GM12878 (cell line): Measurements from ENCODE around the gene MKX.

Source experiments
- POLR2AphosphoS5 ChIP-seq: IDR thresholded peaks from 2 replicates; pipeline ENCODE4 v1.6.1; 2011; ENCODE audit warnings: mild to moderate bottlenecking, low read length, inconsistent platforms
- TCF12 ChIP-seq: IDR thresholded peaks from 2 replicates; pipeline ENCODE4 v1.6.1; 2011; ENCODE audit warnings: low read depth, mild to moderate bottlenecking, low read length

DNA sequence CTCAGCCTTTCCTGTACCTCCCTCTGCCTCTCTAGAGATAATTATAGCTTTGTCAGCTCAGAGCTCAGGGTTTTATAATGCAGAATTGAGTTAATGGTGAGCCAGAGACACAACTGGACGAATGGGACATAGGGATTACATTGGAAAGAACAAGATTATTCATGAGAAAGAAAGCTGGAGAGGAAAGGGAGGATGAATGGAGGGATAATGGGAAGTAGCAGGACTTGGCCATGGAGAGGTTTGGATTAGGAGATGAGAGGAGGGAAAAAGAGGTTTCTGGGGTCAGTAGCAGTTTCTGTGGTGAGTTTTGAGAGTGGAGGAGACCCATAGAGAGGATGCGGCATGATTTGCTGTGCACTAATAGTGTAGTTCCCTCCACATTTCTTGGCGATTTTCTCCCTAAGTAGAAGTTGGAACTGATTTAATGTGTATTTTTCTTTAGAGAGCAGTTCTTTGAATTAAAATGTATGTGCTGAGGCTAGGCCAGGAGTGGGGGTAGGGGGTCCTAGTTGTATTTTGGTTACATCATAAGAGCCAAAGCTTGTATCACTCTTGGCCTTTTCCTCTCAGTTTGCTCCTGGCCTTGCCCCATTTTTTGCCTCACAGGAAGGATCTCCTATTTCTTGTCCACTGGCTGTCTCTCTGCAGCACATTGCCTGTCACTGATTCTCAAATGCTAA lies 107.4 kb downstream of the MKX start:
- TF ChIP-seq TCF12 (no peak), POLR2AphosphoS5 (no peak)
